ENCODE results near the gene KCNF1. TPM values are rescaled to one million over a fixed set of nuclear protein-coding genes. Genes with fewer than 3 reads are reported as not detected.

KCNF1 gene
- total and polyA plus RNA-seq, 10 of the 15 experiments (the other 5 are each of a cell fraction or from before 2014, with no cell fraction given), result not detected

- in situ Hi-C loops (cut with MboI), result no loop called here
- Histone ChIP-seq H3K9ac (ENCODE audit: control insufficient read depth, insufficient read depth, low read length) (no peak overlapping the region), H3K4me3 (no peak overlapping the region), H2AFZ (ENCODE audit: control insufficient read depth, low read depth, low read length) (no peak overlapping the region), H3K9me3 (replicated peaks; ENCODE audit: control insufficient read depth, insufficient read depth, low read length) (no peaks in the 10 kb centered on the region), H3K4me1 (ENCODE audit: control insufficient read depth, insufficient read depth, low read length) (no peaks in the 10 kb centered on the region), H3K79me2 (ENCODE audit: control insufficient read depth, insufficient read depth, low read length) (no peaks in the 10 kb centered on the region), H3K36me3 (ENCODE audit: control insufficient read depth in 2 of 2, insufficient read depth in 2 of 2, low read length in 1 of 2) (no peaks in the 10 kb centered on the region), H3K27me3 (replicated peaks in 1 of 2; ENCODE audit: control insufficient read depth in 2 of 2, insufficient read depth in 2 of 2, low read length in 1 of 2) (peaks cover 0 to 3% of the 10 kb centered on the region in 2 experiments; a peak in 2 of 4 replicates), H3K4me2 (ENCODE audit: control insufficient read depth, insufficient read depth) (no peak overlapping the region), H4K20me1 (ENCODE audit: control insufficient read depth, insufficient read depth) (no peaks in the 10 kb centered on the region), H3K27ac (ENCODE audit: control insufficient read depth, insufficient read depth) (no peak overlapping the region)
- POLR2A ChIA-PET, result no interaction called here
- RAD21 ChIA-PET (ENCODE audit: unreplicated experiment), result interaction anchor here (1.1 kb wide), 1 partner anchor 10 kb away, joined by 3 read pairs; no protein-coding TSS in a partner anchor
- CTCF ChIA-PET, result interaction anchor here (1.2 kb wide), 1 partner anchor 84 kb away, joined by 5 read pairs; no protein-coding TSS in a partner anchor
- ATAC-seq (no peak), DNase-seq (ENCODE audit: low read depth, low spot score) (no peak), FAIRE-seq (no peak)
- no TSS peak for BruUV-seq (replicated peaks)
- intact Hi-C loops (cut with micrococcal nuclease; ENCODE audit: unreplicated experiment), result no loop called here
- SMC1A ChIA-PET (ENCODE audit: uncharacterized antibody, unreplicated experiment), result interaction anchor here (0.7 kb wide), 1 partner anchor 70 kb away, joined by 3 read pairs; no protein-coding TSS in a partner anchor
- WGBS (ENCODE audit: insufficient coverage, insufficient replicate concordance, low lambda C conversion rate, missing lambda C conversion rate), result 34% methylated on average over 6 of the region's 6 CpGs
- TF ChIP-seq CHD2 (IDR thresholded peaks at IDR 0.05; ENCODE audit: borderline replicate concordance, low read depth, low read length) (no peak), GATAD2B (conservative IDR thresholded peaks at IDR 0.05; ENCODE audit: low read depth) (no peak), LARP7 (IDR thresholded peaks at IDR 0.05) (no peak), SREBF1 (IDR thresholded peaks at IDR 0.05; ENCODE audit: low read length) (no peak), BCL11A (IDR thresholded peaks at IDR 0.05; ENCODE audit: low read depth, low read length) (no peak), NRF1 (conservative IDR thresholded peaks at IDR 0.05; ENCODE audit: low read depth, low read length) (no peak), USF2 (IDR thresholded peaks at IDR 0.05; ENCODE audit: borderline replicate concordance, low read depth, low read length) (no peak), TCF7 (IDR thresholded peaks at IDR 0.05; ENCODE audit: borderline replicate concordance) (no peak), POLR2A (IDR thresholded peaks at IDR 0.05; ENCODE audit: low read depth, low read length) (no peak), HDGF (IDR thresholded peaks at IDR 0.05) (no peak), RAD51 (IDR thresholded peaks at IDR 0.05) (no peak), ZBTB33 (IDR thresholded peaks at IDR 0.05) (no peak)
Measured at GRCh38 chr2:10916953-10917352, 5.2 kb downstream of the KCNF1 start.
